A673 (cell line): ENCODE data around the gene PABPN1L. TPM values are rescaled to one million over a fixed set of nuclear protein-coding genes. Genes with fewer than 3 reads are reported as not detected.

Source experiments
- BruUV-seq: library from RNA; stranded (reverse); fragments of 400-500 nt; replicated peaks from 2 replicates; lab custom pipeline; 2021; lab: Mats Ljungman, UMichigan
- CTCF ChIA-PET: fragments of 300-600 bp; sonication (Branson Sonifier 250); formaldehyde crosslinking; loops from one replicate; lab custom pipeline; 2022; ENCODE audit warnings: antibody characterized with exemption; lab: Charles Lee
- POLR2A ChIA-PET: fragments of 300-600 bp; sonication (Branson Sonifier 250); formaldehyde crosslinking; loops from one replicate; lab custom pipeline; 2022; ENCODE audit warnings: antibody characterized with exemption; ENCODE audit not compliant: low non-redundant PET; lab: Charles Lee
- DNase-seq: peaks from one replicate; pipeline ENCODE4 v3.0.0-alpha.2; 2015; ENCODE audit warnings: low spot score
- H3K27ac ChIP-seq: fragments of 200-600 bp; sonication (generic); 2 replicates; pipeline ENCODE4 v1.5.1; 2016; ENCODE audit warnings: mixed run types, low read depth, mild to moderate bottlenecking, mixed read lengths, antibody characterized with exemption, low read length; ENCODE audit not compliant: poor library complexity, severe bottlenecking
- H3K27me3 ChIP-seq: fragments of 200-600 bp; sonication (generic); replicated peaks from 2 replicates; pipeline ENCODE4 v1.6.1; 2017; ENCODE audit warnings: mixed run types, low read depth, mild to moderate bottlenecking, mixed read lengths, antibody characterized with exemption, low read length; ENCODE audit not compliant: insufficient read depth, poor library complexity
- H3K36me3 ChIP-seq: fragments of 200-600 bp; sonication (generic); 2 replicates; pipeline ENCODE4 v1.6.1; 2016; ENCODE audit warnings: mixed run types, mild to moderate bottlenecking, mixed read lengths, antibody characterized with exemption, low read length; ENCODE audit not compliant: insufficient read depth, poor library complexity, severe bottlenecking
- H3K4me1 ChIP-seq: fragments of 200-600 bp; sonication (generic); 2 replicates; pipeline ENCODE4 v1.6.1; 2017; ENCODE audit warnings: mixed run types, mild to moderate bottlenecking, mixed read lengths, antibody characterized with exemption, low read length; ENCODE audit not compliant: insufficient read depth, poor library complexity, severe bottlenecking
- H3K4me3 ChIP-seq: fragments of 200-600 bp; sonication (generic); 2 replicates; pipeline ENCODE4 v1.5.1; 2016; ENCODE audit warnings: low read depth, mixed run types, mild to moderate bottlenecking, mixed read lengths, low read length; ENCODE audit not compliant: poor library complexity, severe bottlenecking
- H3K9me3 ChIP-seq: fragments of 200-600 bp; sonication (generic); 2 replicates; pipeline ENCODE4 v1.6.1; 2016; ENCODE audit warnings: mixed run types, low read depth, mild to moderate bottlenecking, mixed read lengths, antibody characterized with exemption, low read length; ENCODE audit not compliant: poor library complexity, severe bottlenecking
- CTCF ChIP-seq: fragments of 300-800, 200-600 bp; sonication (generic); conservative IDR thresholded peaks from 2 replicates; pipeline ENCODE4 v1.5.1; 2017; ENCODE audit warnings: low read depth, mild to moderate bottlenecking, antibody characterized with exemption, low read length, moderate library complexity, mixed read lengths
- EZH2 ChIP-seq: fragments of 200-600 bp; sonication (generic); IDR thresholded peaks from 2 replicates; pipeline ENCODE4 v1.6.1; 2017; ENCODE audit warnings: borderline replicate concordance, low read depth, mild to moderate bottlenecking, mixed read lengths, antibody characterized with exemption, low read length; ENCODE audit not compliant: poor library complexity, severe bottlenecking
- intact Hi-C: fragments of 100-400 bp; cut with micrococcal nuclease; formaldehyde crosslinking; loops from one replicate; pipeline ENCODE4 v1.10.0; 2022; ENCODE audit not compliant: unreplicated experiment
- total RNA-seq: library from RNA; stranded (reverse); gene quantifications from 2 replicates; pipeline ENCODE4 v1.2.3, GENCODE V29; 2021

PABPN1L gene
- total RNA-seq, 1 experiment from 2014 or later: not detected

- no peaks in the 10 kb centered on the region for H3K9me3 ChIP-seq
- no peak overlapping the region for H3K4me3 ChIP-seq
- no peak for TF ChIP-seq CTCF
- TF ChIP-seq EZH2: no peak
- no peak overlapping the region for H3K27ac ChIP-seq
- intact Hi-C loops: loop anchor here (1.0 kb wide), 1 partner anchor 399 kb away; no protein-coding TSS in a partner anchor
- no peak for DNase-seq
- ChIA-PET CTCF (no interaction called here), POLR2A (no interaction called here)
- H3K27me3 ChIP-seq: no peaks in the 10 kb centered on the region
- H3K36me3 ChIP-seq: no peaks in the 10 kb centered on the region
- no TSS peak for BruUV-seq
- no peaks in the 10 kb centered on the region for H3K4me1 ChIP-seq
Observed at GRCh38 chr16:88816736-88817535, 49.5 kb downstream of the PABPN1L start.

- no peak overlapping the region for H3K4me3 ChIP-seq
- no peaks in the 10 kb centered on the region for H3K9me3 ChIP-seq
- ChIA-PET CTCF (no interaction called here), POLR2A (no interaction called here)
- BruUV-seq: no TSS peak
- H3K27ac ChIP-seq: no peak overlapping the region
- DNase-seq: peak; percentile 50
- H3K27me3 ChIP-seq: no peaks in the 10 kb centered on the region
- no peaks in the 10 kb centered on the region for H3K36me3 ChIP-seq
- peak; percentile 82 for TF ChIP-seq CTCF
- no peak for TF ChIP-seq EZH2
- intact Hi-C loops: loop anchor here (1.0 kb wide), 1 partner anchor 400 kb away; no protein-coding TSS in a partner anchor
- H3K4me1 ChIP-seq: no peaks in the 10 kb centered on the region
Observed at GRCh38 chr16:88815901-88816589, 50.4 kb downstream of the PABPN1L start.

- no peak overlapping the region for H3K27ac ChIP-seq
- POLR2A ChIA-PET: no interaction called here
- no peaks in the 10 kb centered on the region for H3K27me3 ChIP-seq
- CTCF ChIA-PET: no interaction called here
- no peaks in the 10 kb centered on the region for H3K9me3 ChIP-seq
- no peak for DNase-seq
- H3K4me3 ChIP-seq: no peak overlapping the region
- peaks cover 4% of the 10 kb centered on the region for H3K4me1 ChIP-seq
- intact Hi-C loops: no loop called here
- BruUV-seq: no TSS peak
- H3K36me3 ChIP-seq: peaks cover under 1% of the 10 kb centered on the region
- TF ChIP-seq EZH2 (no peak), CTCF (no peak)
Observed at GRCh38 chr16:88815227-88815626, 51.2 kb downstream of the PABPN1L start.
